Spleen (tissue), 11 donors: ENCODE data around the gene SLC36A3. TPM values are rescaled to one million over a fixed set of nuclear protein-coding genes. Genes with fewer than 3 reads are reported as not detected.

ENCODE experiments used
- DNase-seq: peaks from one replicate; pipeline ENCODE4 v3.0.0-alpha.2; 2020
- H3K27ac ChIP-seq, 8 donors: fragments of 200-600 bp; sonication (generic) in 7 of 8; 1 replicate in 4 of 8; 2 replicates in 4 of 8; pipeline versions ENCODE4 v1.5.0 to v1.8.0; 2016 to 2021; ENCODE audit warnings: inconsistent platforms in 4 of 8, mild to moderate bottlenecking in 4 of 8, moderate library complexity in 1 of 8
- H3K27me3 ChIP-seq, 7 donors: fragments of 200-600 bp; sonication (generic) in 6 of 7; replicated peaks in 1 of 7; 1 replicate in 4 of 7; 2 replicates in 3 of 7; pipeline versions ENCODE4 v1.5.0 to v1.8.0; 2016 to 2021; ENCODE audit warnings: inconsistent platforms in 3 of 7, mild to moderate bottlenecking in 1 of 7
- H3K36me3 ChIP-seq, 6 donors: fragments of 200-600 bp; sonication (generic) in 5 of 6; 1 replicate in 4 of 6; 2 replicates in 2 of 6; pipeline versions ENCODE4 v1.5.0 to v1.8.0; 2016 to 2021; ENCODE audit warnings: inconsistent platforms in 2 of 6
- H3K4me1 ChIP-seq, 6 donors: fragments of 200-600 bp; sonication (generic) in 5 of 6; 1 replicate in 3 of 6; 2 replicates in 3 of 6; pipeline versions ENCODE4 v1.5.0 to v1.8.0; 2016 to 2021; ENCODE audit warnings: inconsistent platforms in 3 of 6
- H3K4me3 ChIP-seq, 8 donors: fragments of 200-600 bp; sonication (generic) in 7 of 8; 1 replicate in 4 of 8; 2 replicates in 4 of 8; pipeline versions ENCODE4 v1.5.0 to v1.8.0; 2016 to 2021; ENCODE audit warnings: inconsistent platforms in 4 of 8, mild to moderate bottlenecking in 4 of 8, moderate library complexity in 2 of 8
- H3K9me3 ChIP-seq, 8 donors: fragments of 200-600 bp; sonication (generic) in 7 of 8; 1 replicate in 4 of 8; 2 replicates in 4 of 8; pipeline versions ENCODE4 v1.5.0 to v1.8.0; 2016 to 2021; ENCODE audit warnings: inconsistent platforms in 4 of 8
- CTCF ChIP-seq, 11 experiments: fragments of 200-600 bp in 7 of 11; fragments of 450-650 bp in 4 of 11; sonication (generic) in 4 of 11; IDR thresholded peaks in 8 of 11; conservative IDR thresholded peaks in 3 of 11; 1 replicate in 7 of 11; 2 replicates in 4 of 11; pipeline versions ENCODE4 v1.4.0 to v1.8.0; 2016 to 2021; ENCODE audit warnings: antibody characterized with exemption in 11 of 11, inconsistent platforms in 4 of 11, mild to moderate bottlenecking in 1 of 11
- POLR2A ChIP-seq, 3 donors: fragments of 450-650 bp; IDR thresholded peaks; one replicate each; pipeline ENCODE4 v1.5.1; 2017; ENCODE audit warnings: antibody characterized with exemption in 3 of 3, mild to moderate bottlenecking in 1 of 3
- POLR2AphosphoS5 ChIP-seq, 3 donors: sonication (generic); formaldehyde crosslinking; IDR thresholded peaks; one replicate each; pipeline ENCODE4 v1.5.1; 2017; ENCODE audit warnings: antibody characterized with exemption in 3 of 3
- WGBS, 5 donors: extraction: QIAGEN DNeasy Blood & Tissue Kit in 3 of 5; methylation state at CpG; one replicate each; pipeline versions ENCODE4 v1.1.5 to v1.1.7; 2013 to 2018; 5-methylcytosine and 5-hydroxymethylcytosine counted together
- intact Hi-C: fragments of 100-400 bp; cut with DNase I; formaldehyde crosslinking; loops from one replicate; pipeline ENCODE4 v1.15.0; 2023; ENCODE audit warnings: low total_unique reads
- polyA plus RNA-seq, 3 donors: library from polyadenylated mRNA; stranded (reverse); fragments of 200-250 nt; gene quantifications; one replicate each; pipeline ENCODE4 v1.2.1, GENCODE V29; 2013
- total RNA-seq, 7 donors: library from RNA; depleted of rRNA in 3 of 7; stranded (reverse); fragments of >200 nt in 3 of 7; fragmentation: NEBNext Ultra II Directional in 4 of 7; extraction: Animal tissue kit (Norgen Biotek cat#: 25700) in 4 of 7; gene quantifications; one replicate each; pipeline versions ENCODE4 v1.1.0 to v1.2.1, GENCODE V29; 2016 to 2021
- donor health status: healthy with polysubstance abuse.
- donor health status: DM: no; HTN: no; CAD: no; lungs with moderate emphysema.
- donor health status: DM: no; HTN: no; CAD: no.
- donor health status: Bipolar disorder and iron deficiency.
- donor health status: healthy.
- donor health status: DM: no; HTN: no; CAD: no.
- donor health status: DM: yes; HTN: yes; CAD: no.

Gene SLC36A3
- total and polyA plus RNA-seq, 10 donors, result not detected

DNA sequence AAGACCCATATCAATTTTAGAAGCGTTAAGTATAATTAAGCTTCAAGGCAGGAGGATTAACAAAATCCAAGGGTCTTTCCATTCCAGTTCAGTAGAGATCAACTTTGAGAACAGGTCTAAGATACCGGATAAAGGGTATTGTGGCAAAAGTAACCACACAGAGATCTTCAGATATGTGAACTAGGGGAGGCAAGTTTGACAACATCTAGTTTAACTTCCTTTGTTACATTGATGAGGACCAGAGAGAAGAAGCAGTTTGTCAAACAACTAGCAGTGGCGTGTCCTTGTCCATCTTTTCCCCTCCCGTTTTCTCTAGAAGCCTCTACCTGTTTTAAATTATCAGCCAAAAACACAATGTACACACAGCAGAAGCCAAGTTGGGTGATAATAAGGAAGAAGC lies 35.2 kb upstream of the SLC36A3 start:
- no peaks in the 10 kb centered on the region for H3K9me3 ChIP-seq
- H3K27ac ChIP-seq, result no peak overlapping the region
- TF ChIP-seq POLR2AphosphoS5 (IDR thresholded peaks at IDR 0.05) (no peak), POLR2A (IDR thresholded peaks at IDR 0.05) (no peak), CTCF (IDR thresholded peaks at IDR 0.05 in 8 of 11, conservative IDR thresholded peaks at IDR 0.05 in 3 of 11) (no peak)
- no peaks in the 10 kb centered on the region for H3K36me3 ChIP-seq
- no peak overlapping the region for H3K4me3 ChIP-seq
- H3K27me3 ChIP-seq, result peaks cover 0 to 16% (median 0%) of the 10 kb centered on the region in 7 donors
- no peaks in the 10 kb centered on the region for H3K4me1 ChIP-seq
- no peak for DNase-seq
- intact Hi-C loops, result no loop called here
- 82 to 86% (median 85%) methylated on average over 4 of the region's 4 CpGs for WGBS, 5 donors

DNA sequence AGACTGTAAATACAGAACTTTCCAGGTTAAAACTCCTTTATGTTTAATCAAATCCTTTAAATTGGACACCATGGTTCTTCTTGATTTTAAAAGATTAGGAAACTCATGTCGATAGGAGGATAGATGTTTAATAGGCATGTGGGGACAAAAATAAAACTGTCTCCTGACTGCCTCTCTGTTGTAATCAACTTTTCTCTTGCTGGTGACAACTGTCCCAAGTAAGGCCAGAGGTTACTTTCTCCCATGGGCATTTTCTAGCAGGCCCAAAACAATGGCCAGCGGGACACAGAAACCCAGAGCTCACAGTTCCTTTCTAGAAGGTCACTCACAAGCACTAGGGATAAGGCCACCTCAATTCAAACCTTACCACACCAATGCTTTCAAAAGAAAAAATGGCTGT lies 29.3 kb upstream of the SLC36A3 start:
- intact Hi-C loops, result no loop called here
- DNase-seq, result no peak
- WGBS, 5 donors, result 77 to 89% (median 84%) methylated on average over 2 of the region's 2 CpGs
- Histone ChIP-seq H3K4me3 (no peak overlapping the region), H3K36me3 (no peaks in the 10 kb centered on the region), H3K27me3 (no peaks in the 10 kb centered on the region), H3K27ac (no peak overlapping the region), H3K9me3 (no peaks in the 10 kb centered on the region), H3K4me1 (no peaks in the 10 kb centered on the region)
- TF ChIP-seq POLR2AphosphoS5 (IDR thresholded peaks at IDR 0.05) (no peak), CTCF (IDR thresholded peaks at IDR 0.05 in 8 of 11, conservative IDR thresholded peaks at IDR 0.05 in 3 of 11) (no peak), POLR2A (IDR thresholded peaks at IDR 0.05) (no peak)

DNA sequence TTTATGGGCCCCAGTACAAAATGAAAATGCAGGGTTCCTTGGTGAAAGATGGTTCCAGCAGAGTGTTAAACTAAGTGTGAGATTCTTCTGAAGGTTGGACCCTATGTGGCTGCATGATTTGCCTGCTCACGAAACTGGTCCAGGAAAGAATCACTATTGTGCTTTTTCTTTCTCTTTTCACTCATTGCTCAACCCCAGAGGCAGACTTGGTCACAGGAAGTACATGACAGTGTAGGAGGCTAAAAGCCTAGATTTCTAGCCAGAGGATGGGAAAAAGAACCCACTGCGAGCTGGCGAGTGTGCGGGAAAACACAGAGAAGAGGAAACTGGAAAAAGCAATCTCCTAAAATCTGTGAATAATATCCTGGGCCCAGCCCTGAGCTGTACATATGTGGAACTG lies 25.2 kb upstream of the SLC36A3 start:
- TF ChIP-seq POLR2A (IDR thresholded peaks at IDR 0.05) (no peak), CTCF (IDR thresholded peaks at IDR 0.05 in 8 of 11, conservative IDR thresholded peaks at IDR 0.05 in 3 of 11) (no peak)

DNA sequence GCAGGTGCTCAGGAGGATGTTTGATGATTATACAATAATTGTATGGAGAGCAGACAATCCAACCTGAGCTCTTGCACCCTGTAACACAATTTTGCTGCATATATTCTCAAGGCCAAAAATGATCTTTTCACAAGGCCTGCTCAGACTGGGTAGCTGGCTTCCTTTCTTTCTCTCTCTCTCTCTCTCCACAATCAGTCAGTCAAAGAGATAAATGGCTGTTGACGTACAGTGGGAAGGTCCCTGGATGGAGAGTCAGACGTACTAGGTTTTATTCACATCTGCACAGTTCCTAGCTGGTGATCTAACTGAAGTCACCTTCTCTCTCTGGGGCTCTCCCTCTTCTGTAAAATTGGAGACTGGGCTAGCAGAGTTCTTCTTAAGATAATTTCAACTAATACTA lies 24.0 kb upstream of the SLC36A3 start:
- H3K4me1 ChIP-seq, result no peaks in the 10 kb centered on the region
- no peak overlapping the region for H3K4me3 ChIP-seq
- TF ChIP-seq POLR2AphosphoS5 (IDR thresholded peaks at IDR 0.05), result no peak
- no peak for TF ChIP-seq POLR2A (IDR thresholded peaks at IDR 0.05)
- no peak for TF ChIP-seq CTCF (IDR thresholded peaks at IDR 0.05 in 8 of 11, conservative IDR thresholded peaks at IDR 0.05 in 3 of 11)
- no peak overlapping the region for H3K27ac ChIP-seq
- WGBS, 5 donors, result 69 to 83% (median 77%) methylated on average over 2 of the region's 2 CpGs
- no peaks in the 10 kb centered on the region for H3K9me3 ChIP-seq
- no peaks in the 10 kb centered on the region for H3K36me3 ChIP-seq
- intact Hi-C loops, result no loop called here
- no peak for DNase-seq
- H3K27me3 ChIP-seq, result no peaks in the 10 kb centered on the region

More for the DNA sequence above, 25.2 kb upstream of the SLC36A3 start:
- no peaks in the 10 kb centered on the region for H3K36me3 ChIP-seq
- H3K4me1 ChIP-seq, result no peaks in the 10 kb centered on the region
- no peaks in the 10 kb centered on the region for H3K27me3 ChIP-seq
- WGBS, 5 donors, result 67 to 79% (median 69%) methylated on average over 4 of the region's 4 CpGs
- H3K4me3 ChIP-seq, result no peak overlapping the region
- no peak overlapping the region for H3K27ac ChIP-seq
- DNase-seq, result no peak
- intact Hi-C loops, result no loop called here
- H3K9me3 ChIP-seq, result no peaks in the 10 kb centered on the region
